ENCODE data around the gene PABPC1L. TPM values are rescaled to one million over a fixed set of nuclear protein-coding genes. Genes with fewer than 3 reads are reported as not detected.

The PABPC1L gene
- polyA plus RNA-seq, 1 donor (not counting 4 experiments of a cell fraction or from before 2014, with no cell fraction given) = 31.4 TPM

- Histone ChIP-seq H3K27me3 (ENCODE audit: control insufficient read depth, extremely low read depth, insufficient read depth, low read length) (no peaks in the 10 kb centered on the region), H2AFZ (ENCODE audit: control insufficient read depth, low read length) (no peak overlapping the region), H3K27ac (ENCODE audit: control insufficient read depth, insufficient read depth, low read length) (no peak overlapping the region), H3K4me3 (ENCODE audit: control insufficient read depth in 2 of 3, extremely low read depth in 1 of 3, insufficient read depth in 2 of 3, low read depth in 1 of 3, low read length in 3 of 3) (no peak overlapping the region), H3K4me1 (ENCODE audit: control insufficient read depth, extremely low read depth, insufficient read depth, low read length) (no peaks in the 10 kb centered on the region), H3K9ac (ENCODE audit: control insufficient read depth, extremely low read depth, insufficient read depth, low read length) (no peak overlapping the region), H4K20me1 (ENCODE audit: control insufficient read depth, extremely low read depth, insufficient read depth, low read length) (no peaks in the 10 kb centered on the region), H3K36me3 (ENCODE audit: control insufficient read depth in 2 of 2, extremely low read depth in 1 of 2, insufficient read depth in 2 of 2, low read length in 2 of 2) (peaks cover 0 to 15% of the 10 kb centered on the region in 2 experiments), H3K79me2 (ENCODE audit: control insufficient read depth, insufficient read depth, low read length) (peaks cover 1% of the 10 kb centered on the region), H3K9me3 (ENCODE audit: control insufficient read depth, low read depth, low read length) (no peaks in the 10 kb centered on the region), H3K4me2 (ENCODE audit: control insufficient read depth, extremely low read depth, insufficient read depth, low read depth, low read length) (no peak overlapping the region), H3K9me1 (ENCODE audit: control insufficient read depth, extremely low read depth, insufficient read depth, low read length) (no peaks in the 10 kb centered on the region)
- no peak for TF ChIP-seq EZH2 (IDR thresholded peaks at IDR 0.05; ENCODE audit: low read length)
- no peak for TF ChIP-seq CTCF (optimal IDR thresholded peaks at IDR 0.05 in 1 of 3, IDR thresholded peaks at IDR 0.05 in 1 of 3, conservative IDR thresholded peaks at IDR 0.05 in 1 of 3; ENCODE audit: extremely low read depth in 1 of 3, insufficient read depth in 2 of 3, low read length in 3 of 3)
- dilution Hi-C loops (cut with MboI; ENCODE audit: extremely low pct_ligation_motif_present, low sequenced_read_pairs) = no loop called here
- no peak for DNase-seq (ENCODE audit: low read depth, low spot score)
- no peak for FAIRE-seq
Observed at GRCh38 chr20:44983093-44983674, 73.3 kb downstream of the PABPC1L start.

GRCh38 chr20:44988631-44989171 lies 78.8 kb downstream of the PABPC1L start:
- Histone ChIP-seq H3K79me2 (ENCODE audit: control insufficient read depth, insufficient read depth, low read length) (peaks cover 22% of the 10 kb centered on the region), H3K4me2 (ENCODE audit: control insufficient read depth, extremely low read depth, insufficient read depth, low read depth, low read length) (no peak overlapping the region), H3K36me3 (ENCODE audit: control insufficient read depth in 2 of 2, extremely low read depth in 1 of 2, insufficient read depth in 2 of 2, low read length in 2 of 2) (peaks cover 0 to 8% of the 10 kb centered on the region in 2 experiments), H3K9me3 (ENCODE audit: control insufficient read depth, low read depth, low read length) (no peaks in the 10 kb centered on the region), H4K20me1 (ENCODE audit: control insufficient read depth, extremely low read depth, insufficient read depth, low read length) (no peaks in the 10 kb centered on the region), H3K4me3 (ENCODE audit: control insufficient read depth in 2 of 3, extremely low read depth in 1 of 3, insufficient read depth in 2 of 3, low read depth in 1 of 3, low read length in 3 of 3) (no peak overlapping the region), H3K4me1 (ENCODE audit: control insufficient read depth, extremely low read depth, insufficient read depth, low read length) (peaks cover 14% of the 10 kb centered on the region), H3K9me1 (ENCODE audit: control insufficient read depth, extremely low read depth, insufficient read depth, low read length) (no peaks in the 10 kb centered on the region), H2AFZ (ENCODE audit: control insufficient read depth, low read length) (no peak overlapping the region), H3K9ac (ENCODE audit: control insufficient read depth, extremely low read depth, insufficient read depth, low read length) (no peak overlapping the region), H3K27me3 (ENCODE audit: control insufficient read depth, extremely low read depth, insufficient read depth, low read length) (no peaks in the 10 kb centered on the region), H3K27ac (ENCODE audit: control insufficient read depth, insufficient read depth, low read length) (no peak overlapping the region)
- FAIRE-seq = no peak
- no peak for TF ChIP-seq CTCF (optimal IDR thresholded peaks at IDR 0.05 in 1 of 3, IDR thresholded peaks at IDR 0.05 in 1 of 3, conservative IDR thresholded peaks at IDR 0.05 in 1 of 3; ENCODE audit: extremely low read depth in 1 of 3, insufficient read depth in 2 of 3, low read length in 3 of 3)
- no peak for DNase-seq (ENCODE audit: low read depth, low spot score)
- dilution Hi-C loops (cut with MboI; ENCODE audit: extremely low pct_ligation_motif_present, low sequenced_read_pairs) = no loop called here

Other genes starting within 250 kb of the PABPC1L start
- 0.50 TPM in 1 of 3 replicates, not detected in the others for gene CCN5, start 194.7 kb upstream of the PABPC1L start, polyA plus RNA-seq
- gene KCNK15, start 164.2 kb upstream of the PABPC1L start, polyA plus RNA-seq = 0.03 TPM in 1 of 3 replicates, not detected in the others
- 0.01 TPM in 1 of 3 replicates, not detected in the others for gene RIMS4, start 99.5 kb upstream of the PABPC1L start, polyA plus RNA-seq
- gene YWHAB, start 24.4 kb upstream of the PABPC1L start, polyA plus RNA-seq = 135 to 269 TPM (median 214 TPM) in 3 replicates
- 31.5 to 47.7 TPM (median 32.9 TPM) in 3 replicates for gene TOMM34, start 50.3 kb downstream of the PABPC1L start, polyA plus RNA-seq
- 23.4 to 30.5 TPM (median 27.4 TPM) in 3 replicates for gene STK4, start 56.5 kb downstream of the PABPC1L start, polyA plus RNA-seq
- gene KCNS1, start 191.1 kb downstream of the PABPC1L start, polyA plus RNA-seq = 1.1 to 2.5 TPM (median 1.5 TPM) in 3 replicates
- gene WFDC5, start 205.1 kb downstream of the PABPC1L start, polyA plus RNA-seq = 2.4 to 11.7 TPM (median 5.1 TPM) in 3 replicates
- gene WFDC12, start 214.4 kb downstream of the PABPC1L start, polyA plus RNA-seq = 0.32 to 2.9 TPM (median 1.8 TPM) in 3 replicates

All from keratinocyte (primary cell).